HG02938 (cell line): ENCODE data around the gene TRAPPC6A.

Experiments
- ATAC-seq: cut with Tn5 transposase; IDR thresholded peaks from one replicate; pipeline ENCODE4 v1.9.1; 2021; ENCODE audit warnings: mild to moderate bottlenecking, moderate library complexity; ENCODE audit not compliant: unreplicated experiment

TRAPPC6A gene

DNA sequence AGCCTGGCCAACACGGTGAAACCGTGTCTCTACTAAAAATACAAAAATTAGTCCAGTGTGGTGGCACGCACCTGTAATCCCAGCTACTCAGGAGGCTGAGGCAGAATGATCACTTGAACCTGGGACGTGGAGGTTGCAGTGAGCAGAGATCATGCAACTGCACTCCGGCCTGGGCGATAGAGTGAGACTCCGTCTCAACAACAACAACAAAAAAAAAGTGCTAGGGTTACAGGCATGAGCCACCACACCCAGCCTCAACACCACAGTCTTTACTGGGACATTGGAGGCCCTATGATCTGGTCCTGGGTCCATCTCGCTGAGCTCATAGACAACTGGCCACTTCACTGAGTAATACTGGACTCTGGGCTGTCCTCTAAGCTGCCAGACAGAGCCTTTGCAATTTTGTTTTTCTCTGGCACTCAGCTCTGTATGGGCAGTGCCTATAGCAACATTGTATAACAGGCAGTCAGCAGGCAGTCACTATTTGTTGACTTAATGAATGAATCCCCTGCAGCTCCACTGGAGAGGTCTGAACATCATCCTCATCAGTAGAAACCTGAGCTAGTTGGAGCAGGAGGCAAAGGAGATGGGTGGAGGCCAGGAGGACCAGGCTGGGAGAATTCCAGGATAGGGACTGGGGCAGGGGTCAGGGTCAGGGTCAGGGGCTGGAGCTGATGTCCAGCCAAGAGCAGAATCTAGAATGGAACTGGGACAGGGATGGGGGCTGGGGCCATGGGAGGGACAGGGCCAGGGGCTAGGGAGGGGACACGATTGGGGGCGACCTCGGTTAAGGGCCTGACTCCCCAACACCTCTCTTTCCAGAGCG, 8.7 kb upstream of the TRAPPC6A start:
- no peak for ATAC-seq

DNA sequence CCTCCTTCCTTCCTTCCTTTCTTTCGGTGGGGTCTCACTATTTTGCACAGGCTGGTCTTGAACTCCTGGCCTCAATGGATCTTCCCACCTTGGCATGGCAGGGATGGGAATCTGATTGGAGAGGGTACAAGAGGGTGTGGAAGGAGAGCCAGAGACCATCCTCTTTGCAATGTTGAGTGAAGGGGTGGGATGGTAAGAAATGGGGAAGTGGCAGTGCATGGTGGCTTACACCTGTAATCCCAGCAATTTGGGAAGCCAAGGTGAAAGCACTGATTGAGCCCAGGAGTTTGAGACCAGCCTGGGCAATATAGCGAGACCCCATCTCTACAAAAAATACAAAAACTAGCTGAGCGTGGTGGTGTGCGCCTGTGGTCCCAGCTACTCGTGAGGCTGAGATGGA, 6.1 kb upstream of the TRAPPC6A start:
- ATAC-seq = no peak

DNA sequence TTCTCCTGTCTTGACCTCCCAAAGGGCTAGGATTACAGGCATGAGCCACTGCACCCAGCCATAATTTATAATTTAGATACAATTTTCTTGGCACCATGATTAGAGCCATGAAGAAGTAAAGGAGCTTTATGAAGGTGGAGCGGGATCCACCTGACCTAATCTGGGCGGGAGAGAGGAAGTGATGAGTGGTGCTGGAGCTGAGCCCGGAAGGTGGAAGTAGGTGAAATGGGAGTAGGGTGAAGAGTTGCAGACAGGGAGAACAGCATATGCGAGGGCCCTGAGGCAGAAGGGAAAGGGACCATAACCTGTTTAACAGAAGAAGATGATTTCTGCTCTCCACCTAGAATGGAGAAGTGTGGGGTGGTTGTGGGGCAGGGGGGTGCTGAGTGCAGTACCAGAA, 4.7 kb upstream of the TRAPPC6A start:
- ATAC-seq = no peak

DNA sequence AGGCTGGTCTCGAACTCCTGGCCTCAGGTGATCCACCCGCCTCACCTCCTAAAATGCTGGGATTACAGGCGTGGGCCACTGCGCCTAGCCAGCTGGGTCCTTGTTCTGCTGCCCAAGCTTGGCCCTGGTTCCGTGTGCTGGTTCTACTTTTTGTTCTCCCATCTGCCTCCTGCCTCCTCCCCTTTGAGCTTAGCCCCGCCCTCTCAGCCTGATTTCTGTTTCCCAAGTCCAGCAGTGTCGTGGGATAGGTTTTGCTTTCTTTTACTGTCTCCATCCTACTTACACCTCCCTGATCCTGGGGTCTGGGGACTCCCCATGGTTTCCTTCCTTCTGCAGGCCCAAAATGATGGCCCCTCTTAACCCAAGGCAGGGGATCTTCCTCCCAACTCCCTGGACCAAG, 2.9 kb upstream of the TRAPPC6A start:
- no peak for ATAC-seq

DNA sequence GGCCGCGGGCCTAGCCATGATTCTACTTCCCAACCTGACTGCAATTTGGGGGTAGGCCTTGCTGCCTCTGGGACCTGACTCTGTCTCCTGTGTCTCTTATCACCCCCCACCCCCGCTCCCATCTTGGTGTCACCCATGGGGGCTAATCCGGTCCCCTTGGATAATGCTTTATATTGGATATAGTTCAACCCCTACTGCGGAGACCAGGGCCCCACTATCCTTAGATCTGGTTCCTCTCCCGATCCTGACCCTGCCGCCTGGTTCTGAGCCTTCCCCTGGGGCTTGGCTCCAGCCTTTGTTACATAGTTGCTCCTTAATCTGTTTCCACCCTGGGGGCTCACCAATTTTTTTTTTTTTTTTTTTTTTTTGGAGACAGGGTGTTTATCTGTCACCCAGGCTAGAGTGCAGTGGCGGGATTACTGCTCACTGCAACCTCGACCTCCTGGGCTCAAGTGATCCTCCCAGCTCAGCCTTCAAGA, 1.9 kb upstream of the TRAPPC6A start:
- ATAC-seq = no peak

DNA sequence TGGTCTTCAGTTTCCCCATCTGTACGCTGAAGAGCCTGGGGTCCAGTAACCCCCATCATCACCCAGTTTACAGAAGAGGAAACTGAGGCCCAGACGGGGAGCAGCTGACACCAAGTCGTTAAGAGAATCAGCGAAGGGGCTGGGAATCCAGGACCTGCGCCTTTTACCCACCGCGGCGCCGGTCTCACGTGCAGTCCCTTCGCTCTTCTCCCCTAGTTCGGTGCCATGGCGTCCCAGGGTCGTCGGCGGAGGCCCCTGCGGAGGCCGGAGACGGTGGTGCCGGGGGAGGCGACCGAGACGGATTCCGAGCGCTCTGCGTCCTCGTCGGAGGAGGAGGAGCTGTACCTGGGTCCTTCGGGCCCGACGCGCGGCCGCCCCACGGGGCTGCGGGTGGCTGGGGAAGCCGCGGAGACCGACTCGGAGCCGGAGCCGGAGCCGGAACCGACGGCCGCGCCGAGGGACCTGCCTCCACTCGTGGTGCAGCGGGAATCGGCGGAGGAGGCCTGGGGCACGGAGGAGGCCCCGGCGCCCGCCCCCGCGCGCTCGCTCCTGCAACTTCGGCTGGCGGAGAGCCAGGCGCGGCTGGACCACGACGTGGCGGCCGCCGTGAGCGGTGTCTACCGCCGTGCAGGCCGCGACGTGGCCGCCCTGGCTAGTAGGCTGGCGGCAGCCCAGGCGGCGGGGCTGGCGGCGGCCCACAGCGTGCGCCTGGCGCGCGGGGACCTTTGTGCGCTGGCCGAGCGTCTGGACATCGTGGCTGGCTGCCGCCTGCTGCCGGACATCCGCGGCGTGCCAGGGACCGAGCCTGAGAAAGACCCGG, 1.2 kb upstream of the TRAPPC6A start:
- no peak for ATAC-seq

DNA sequence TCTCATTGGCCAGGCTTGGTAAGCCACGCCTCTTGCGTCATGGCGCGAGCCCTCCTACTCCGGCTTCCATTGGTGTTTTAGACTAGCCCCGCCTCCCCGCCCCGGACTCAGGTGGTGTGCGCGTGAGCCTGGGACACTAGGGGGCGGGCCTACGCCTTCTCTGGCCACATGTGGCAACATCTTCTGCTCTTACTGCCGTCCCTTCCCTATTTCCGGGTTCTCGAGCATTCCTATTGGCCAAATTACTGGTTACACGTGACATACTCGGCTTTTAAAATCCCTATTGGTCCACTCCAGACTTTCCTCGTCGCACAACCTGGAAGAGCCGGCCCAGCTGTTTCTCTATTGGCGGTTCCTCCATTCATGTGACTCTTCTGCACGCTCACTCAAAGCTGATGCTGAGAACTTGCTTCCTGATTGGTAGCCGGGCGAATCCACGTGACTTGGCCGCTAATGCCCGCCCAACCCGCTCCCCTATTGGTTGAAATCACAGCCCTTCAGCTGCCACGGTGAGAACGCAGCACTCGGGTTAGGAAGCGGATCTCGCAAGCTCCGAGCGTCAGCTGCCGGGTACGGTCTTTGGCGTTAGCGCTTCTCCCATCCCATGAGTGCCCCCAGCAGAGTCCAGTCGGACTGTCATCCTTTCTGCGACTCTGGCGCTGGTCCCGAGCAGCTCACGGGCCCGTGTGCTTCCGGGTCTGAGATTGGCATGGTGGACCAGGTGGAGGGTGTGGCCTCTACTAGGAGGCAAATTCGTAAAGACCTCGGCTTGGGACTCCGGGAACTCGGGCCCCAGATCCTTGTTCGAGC, 430 bp upstream of the TRAPPC6A start, which contains the start of gene BLOC1S3:
TSS of gene BLOC1S3 (plus strand) at position 523 of the 810 bp plus-strand sequence. CDS start 513 bp downstream, outside the sequence.
- peak; percentile 87 for ATAC-seq

DNA sequence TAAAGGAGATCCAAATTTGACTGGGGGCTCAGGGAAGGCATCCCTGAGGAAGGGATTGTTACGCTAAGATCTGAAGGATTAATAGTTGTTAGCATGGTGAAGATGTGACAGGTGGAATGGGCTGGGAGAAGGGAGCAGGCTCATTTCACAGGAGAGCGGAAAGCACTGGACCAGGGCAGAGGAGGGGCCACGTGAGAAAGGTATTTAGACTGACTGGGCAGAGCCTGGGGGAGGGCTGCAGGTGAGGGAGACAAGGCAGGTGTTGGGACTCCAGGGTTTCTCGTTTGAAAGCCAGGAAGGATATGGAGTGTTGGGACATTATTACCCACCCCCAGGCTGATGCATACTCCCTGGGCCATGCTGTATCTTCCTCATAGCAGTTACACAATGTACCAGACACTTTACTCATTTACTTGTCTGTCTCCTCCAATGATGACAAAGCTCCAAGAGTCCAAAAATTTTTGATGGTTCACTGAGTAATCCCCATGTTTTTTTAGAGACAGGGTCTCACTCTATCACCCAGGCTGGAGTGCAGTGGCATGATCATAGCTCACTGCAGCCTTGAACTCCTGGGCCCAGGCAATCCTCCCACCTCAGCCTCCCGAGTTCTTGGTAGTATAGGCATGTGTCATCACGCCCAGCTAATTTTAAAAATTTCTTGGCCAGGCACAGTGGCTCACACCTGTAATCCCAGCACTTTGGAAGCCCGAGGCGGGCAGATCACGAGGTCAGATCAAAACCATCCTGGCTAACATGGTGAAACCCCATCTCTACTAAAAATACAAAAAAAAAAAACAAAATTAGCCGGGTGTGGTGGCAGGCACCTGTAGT, 2.3 kb downstream of the TRAPPC6A start:
- no peak for ATAC-seq

DNA sequence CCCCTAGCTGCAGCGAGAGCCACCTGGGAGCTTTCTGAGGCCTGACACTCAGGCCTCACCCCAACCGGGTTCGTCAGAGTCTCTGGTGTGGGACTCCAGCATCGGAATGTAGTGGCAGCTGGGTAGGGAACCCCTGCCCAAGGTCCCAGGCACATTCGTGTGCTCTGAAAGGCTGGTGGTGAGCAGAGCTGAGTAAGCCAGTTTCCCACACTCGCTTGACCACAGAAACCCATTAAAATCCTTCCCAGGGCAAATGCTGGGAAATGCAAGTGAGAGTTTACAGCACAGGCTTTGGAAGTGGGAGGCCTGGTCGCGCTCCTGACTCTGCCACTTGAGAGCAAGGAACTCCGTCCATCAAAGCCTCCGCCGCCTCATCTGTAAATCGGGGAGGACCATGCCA, 4.2 kb downstream of the TRAPPC6A start:
- no peak for ATAC-seq

DNA sequence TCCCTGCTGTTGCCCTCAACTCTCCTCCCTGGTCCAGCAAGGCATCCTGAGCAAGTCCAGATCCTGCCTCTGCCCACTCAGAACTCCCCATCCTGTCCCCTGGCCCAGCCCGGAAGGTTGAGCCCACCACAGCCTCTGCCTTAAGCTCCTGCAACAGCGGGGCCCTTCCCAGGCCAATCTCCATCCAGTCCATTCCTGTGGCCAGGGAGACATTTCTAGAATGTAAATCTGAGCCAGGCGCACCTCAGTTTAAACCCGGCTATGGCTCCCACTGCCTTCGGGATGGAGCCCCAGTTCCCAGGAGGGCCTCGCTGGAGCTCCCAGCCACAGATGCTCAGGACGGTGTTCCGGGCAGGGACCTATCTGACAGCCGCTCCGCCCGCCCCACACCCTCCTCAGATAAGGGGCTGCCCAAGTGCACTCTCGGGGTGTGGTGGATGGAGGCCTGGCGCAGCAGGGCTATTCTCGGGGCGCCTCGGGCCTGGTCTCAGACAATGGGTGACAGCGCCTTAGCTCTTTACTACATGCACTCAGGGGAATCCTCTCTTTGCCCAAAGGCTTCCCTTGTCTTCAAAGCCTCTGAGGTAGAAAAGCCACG, 5.3 kb downstream of the TRAPPC6A start:
- no peak for ATAC-seq

DNA sequence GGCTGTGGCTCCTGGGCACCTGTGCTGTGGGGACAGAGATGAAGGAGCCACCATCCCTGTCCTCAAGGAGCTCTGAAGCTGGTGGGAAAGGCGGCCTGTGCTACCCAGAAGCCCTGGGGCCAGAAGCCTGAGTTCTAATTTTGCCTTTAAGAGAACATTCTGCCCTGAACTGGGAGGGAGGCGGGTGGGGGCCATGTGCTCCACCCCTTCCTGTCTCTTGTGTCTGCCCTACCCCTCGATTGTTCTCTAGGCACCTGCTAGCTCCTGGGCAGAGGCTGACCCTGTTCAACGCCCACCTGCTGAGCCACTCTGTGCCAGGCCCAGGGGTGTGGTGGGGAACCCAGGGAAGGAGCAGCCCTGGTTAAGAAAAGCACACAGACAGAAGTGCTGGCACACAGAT, 5.9 kb downstream of the TRAPPC6A start:
- ATAC-seq = no peak

DNA sequence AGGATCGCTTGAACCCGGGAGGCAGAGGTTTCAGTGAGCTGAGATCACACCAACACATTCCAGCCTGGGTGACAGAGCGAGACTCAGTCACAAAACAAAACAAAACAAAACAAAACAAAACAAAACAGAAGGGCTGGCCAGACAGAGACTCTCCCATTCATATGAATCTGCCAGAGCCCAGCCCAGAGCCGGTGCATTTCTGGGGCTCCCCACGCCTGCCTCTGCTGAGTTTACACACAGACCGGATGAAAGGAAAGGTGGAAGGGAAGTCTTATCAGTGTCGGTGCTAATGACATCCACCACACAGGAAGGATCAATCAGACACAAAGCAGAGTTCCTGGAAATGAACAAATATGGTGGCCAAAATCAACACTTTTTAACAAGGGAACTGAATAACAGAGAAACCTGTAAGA, 6.8 kb downstream of the TRAPPC6A start:
- ATAC-seq = no peak

DNA sequence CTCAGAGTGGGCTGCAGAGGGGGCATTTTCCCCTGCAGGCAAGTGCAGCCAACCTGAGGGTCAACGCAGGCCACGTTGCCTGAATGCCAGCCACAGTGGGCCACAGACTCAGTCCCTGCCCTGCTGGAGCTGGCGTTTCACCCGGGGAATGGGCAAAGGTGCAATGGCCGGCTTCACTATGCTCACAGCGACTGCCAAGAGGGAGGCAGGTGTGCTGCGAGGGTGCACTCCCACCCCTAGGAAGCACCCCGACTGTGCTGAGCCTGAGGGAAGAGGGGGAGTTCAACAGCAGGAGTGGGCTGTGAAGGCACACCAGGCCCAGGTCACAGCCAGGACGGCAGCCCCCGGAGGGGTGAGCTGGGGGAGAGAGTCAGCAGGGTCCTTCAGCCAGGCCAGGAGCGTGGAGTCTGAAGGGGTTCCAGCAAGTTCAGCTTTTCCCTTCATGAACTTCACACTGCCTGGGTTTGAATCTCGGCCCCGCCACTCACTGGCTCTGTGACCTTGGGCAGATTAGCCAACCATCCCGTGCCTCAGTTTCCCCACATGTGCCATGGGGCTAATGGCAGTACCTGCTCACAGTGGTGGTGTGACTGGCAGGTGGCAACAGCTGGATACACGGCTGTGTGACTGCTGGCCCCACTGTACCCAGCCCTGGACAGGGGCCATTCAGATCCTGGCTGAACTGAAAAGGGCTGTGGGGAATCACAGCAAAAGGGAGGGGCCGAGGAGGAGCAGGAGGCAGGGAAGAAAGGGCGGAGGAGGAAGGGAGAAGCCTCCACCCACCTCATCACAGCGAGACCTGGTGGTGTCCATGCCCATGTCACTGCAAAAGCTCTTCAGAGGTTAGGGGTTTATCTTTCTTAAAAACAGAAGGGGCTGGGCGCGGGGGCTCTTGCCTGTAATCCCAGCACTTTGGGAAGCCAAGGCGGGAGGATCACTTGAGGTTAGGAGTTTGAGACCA, 7.6 kb downstream of the TRAPPC6A start:
- ATAC-seq = no peak

DNA sequence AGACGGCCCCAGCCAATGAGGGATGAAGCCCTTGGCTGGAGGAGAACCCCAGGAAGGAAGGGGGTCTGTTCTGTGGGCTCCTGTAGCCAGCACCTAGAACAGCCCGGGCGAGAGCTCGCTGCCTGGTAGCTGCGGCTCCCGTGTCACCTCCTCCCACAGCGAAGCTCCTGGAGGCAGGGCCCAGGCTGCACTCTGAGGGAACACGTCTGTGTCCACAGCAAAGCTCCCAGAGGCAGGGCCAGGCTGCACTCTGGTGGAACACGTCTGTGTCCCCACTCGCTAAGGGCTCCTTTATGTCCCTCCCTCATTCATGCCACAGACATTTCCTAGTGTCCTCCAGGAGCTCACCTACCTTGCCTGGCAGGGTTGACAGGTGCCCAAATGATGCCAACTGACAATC, 8.4 kb downstream of the TRAPPC6A start:
- ATAC-seq = no peak

DNA sequence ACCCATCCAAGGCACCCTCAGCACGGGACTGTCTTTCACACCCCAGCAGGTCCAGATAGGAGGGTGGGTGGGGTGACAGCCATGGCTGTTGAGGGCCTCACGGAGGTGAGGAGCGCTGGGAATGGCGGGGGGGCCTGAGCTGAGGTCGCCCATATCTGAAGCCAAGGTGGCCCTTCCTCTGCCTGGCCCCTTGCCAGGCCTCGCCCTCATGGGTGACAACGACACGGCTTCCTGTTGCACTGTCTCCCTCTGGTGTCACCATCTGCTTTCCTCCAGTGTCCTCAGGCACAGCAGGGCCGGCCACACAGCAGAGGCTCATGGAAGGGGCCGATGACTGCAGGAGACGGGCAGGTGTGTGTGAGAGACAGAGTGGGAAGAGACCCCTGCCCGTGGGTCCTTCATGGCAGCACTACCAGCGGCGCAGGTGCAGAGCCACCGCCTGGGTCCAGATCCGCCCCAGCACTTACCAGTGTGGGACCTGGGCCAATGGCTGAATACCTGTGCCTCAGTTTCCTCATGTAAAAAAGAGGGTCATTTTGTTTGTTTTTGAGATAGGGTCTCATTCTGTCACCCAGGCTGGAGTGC, 9.2 kb downstream of the TRAPPC6A start:
- ATAC-seq = no peak

DNA sequence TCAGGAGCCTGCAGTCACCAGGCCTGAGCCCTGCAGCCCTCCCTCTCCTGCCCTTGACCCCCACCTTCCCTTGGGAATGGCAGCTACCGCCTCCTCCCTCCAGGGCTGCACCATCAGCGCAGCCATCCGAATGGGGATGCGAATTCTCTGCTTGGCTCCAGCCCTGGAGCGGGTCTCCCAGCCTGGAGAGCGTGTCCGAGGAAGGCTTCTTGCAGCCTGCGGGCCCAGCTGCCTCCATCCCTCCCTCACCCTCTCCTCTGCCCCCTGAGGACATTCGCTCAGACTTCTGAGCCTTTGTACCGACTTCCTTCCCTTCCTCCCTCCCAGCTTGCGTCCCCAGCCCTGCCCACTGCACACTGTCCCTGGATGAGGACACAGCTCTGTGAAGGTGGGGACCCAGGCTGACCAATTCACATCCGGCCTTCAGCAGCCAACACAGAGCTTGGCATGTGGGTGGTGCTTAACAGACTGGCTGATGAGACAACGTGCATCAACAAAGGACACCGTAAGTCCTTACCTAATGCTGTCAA, 11.2 kb downstream of the TRAPPC6A start:
- ATAC-seq = no peak

DNA sequence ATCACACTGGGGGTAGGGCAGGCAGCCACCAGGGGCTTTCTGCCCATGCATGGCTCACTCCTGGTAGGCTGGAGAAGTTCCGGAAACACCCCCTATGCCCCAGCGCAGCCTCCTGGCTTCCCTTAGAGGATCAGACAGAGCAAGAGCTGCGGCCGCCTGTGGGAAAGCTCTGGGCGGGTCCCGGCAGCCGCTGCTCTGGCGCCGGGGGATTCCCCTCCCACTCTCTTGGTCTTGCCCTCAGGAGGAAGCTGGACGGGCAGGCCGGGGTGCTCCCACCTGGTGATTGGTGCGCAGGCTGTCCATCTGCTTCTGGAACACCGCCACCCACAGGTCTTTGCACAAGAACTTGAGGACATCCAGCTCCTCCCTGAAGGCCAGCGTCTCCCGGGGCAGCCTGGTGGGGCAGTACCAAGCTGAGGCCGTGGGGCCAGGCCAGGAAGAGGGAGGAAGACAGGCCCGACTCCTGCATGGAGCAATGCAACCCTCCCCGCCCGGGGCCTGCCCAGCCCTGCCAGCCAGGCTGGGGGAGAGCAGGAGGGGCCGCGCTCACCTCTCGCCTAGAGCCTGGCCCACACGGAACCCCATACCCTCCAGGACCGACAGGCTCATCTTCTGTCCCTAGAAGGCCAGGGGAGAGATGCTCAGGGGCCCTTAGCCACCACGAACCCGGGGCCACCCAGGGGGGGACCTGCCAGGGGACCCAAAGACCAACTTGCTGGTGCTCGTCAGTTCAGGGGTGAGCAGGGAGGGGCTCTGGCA, 13.3 kb downstream of the TRAPPC6A start:
- peak; percentile 49 for ATAC-seq
